HG03521 (cell line): Measurements from ENCODE around the gene CDC37L1.
"Not testable (repeated sequence)": the region's sequence is repeated elsewhere in the genome, so short reads cannot be mapped to it uniquely, and the experiment has no call there.

Experiments
- ATAC-seq: cut with Tn5 transposase; IDR thresholded peaks from one replicate; pipeline ENCODE4 v1.9.1; 2021; ENCODE audit warnings: mild to moderate bottlenecking, moderate library complexity; ENCODE audit not compliant: unreplicated experiment

The CDC37L1 gene

GRCh38 chr9:4748612-4749011, 69.2 kb downstream of the CDC37L1 start:
- ATAC-seq: no peak

DNA sequence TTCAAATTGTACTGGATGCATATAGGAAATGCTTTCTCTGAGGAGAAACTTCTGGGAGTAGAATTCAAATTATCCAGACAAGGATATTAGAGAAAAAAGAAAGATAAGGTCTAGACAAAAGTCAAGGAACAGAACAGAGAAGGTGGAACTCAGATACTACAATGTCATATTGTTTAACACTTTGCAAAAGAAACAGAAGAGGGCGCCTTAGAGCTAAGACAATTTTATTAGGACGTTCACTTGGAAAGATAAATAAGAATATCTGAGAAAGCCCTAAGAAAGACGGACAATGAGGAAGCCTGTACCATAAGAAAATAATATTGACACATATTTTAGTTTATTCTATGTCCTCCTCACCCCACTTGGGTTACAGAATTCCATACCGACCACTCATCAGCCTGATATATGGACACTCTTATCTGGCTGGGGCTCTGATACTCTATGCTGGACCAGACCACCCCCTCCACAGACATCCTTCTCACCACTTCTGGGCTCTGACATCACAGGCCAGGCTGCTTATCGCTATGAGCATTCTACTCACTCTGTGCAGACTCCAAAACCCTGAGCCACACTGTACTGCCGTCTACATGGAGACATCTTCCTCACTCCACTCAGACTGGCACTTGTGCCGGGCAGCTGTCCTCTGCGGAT, 70.8 kb downstream of the CDC37L1 start:
- ATAC-seq: no peak

GRCh38 chr9:4754530-4754929, 75.2 kb downstream of the CDC37L1 start:
- not testable (repeated sequence) for ATAC-seq

DNA sequence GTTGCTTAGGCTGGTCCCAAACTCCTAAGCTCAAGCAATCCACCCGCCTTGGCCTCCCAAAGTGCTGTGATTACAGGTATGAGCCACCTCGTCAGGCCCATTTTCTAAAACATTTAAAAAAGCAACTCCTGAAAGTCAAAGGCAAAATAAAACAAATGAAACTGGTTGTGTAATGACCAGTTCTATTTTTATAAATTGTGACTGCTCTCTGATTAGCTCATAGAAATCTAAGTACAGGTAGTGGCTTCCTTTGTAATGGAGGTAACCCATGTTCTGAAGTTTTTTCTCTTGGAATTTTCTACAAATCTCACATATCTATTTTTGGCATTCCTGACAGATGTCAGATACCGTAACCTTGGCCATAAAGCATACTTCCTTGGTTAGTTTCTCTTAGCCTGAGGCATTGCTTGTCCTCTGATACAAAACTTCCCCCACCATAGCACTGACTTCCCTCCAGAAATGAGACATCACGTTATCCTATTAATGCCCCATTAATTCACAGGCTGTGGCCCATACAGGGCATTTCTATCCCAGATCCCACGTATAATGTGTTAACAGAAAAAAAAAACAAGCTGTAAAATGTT, 75.7 kb downstream of the CDC37L1 start:
- ATAC-seq: no peak

GRCh38 chr9:4756420-4756819, 77.1 kb downstream of the CDC37L1 start:
- ATAC-seq: no peak
